ENCODE data around the gene C22orf23.

The C22orf23 gene

GRCh38 chr22:37925330-37925729, 28.1 kb downstream of the C22orf23 start:
- no peak for DNase-seq (ENCODE audit: low read depth)

GRCh38 chr22:37924386-37925065, 28.9 kb downstream of the C22orf23 start:
- DNase-seq (ENCODE audit: low read depth), result no peak

GRCh38 chr22:37923927-37924326, 29.5 kb downstream of the C22orf23 start:
- no peak for DNase-seq (ENCODE audit: low read depth)

- no peak for DNase-seq (ENCODE audit: low read depth)
These were observed 31.2 kb downstream of the C22orf23 start for GRCh38 chr22:37922191-37922590.

- no peak for DNase-seq (ENCODE audit: low read depth)
These were observed 33.3 kb downstream of the C22orf23 start for GRCh38 chr22:37920126-37920525.

GRCh38 chr22:37918580-37919270, 34.7 kb downstream of the C22orf23 start:
- DNase-seq (ENCODE audit: low read depth), result no peak

- no peak for DNase-seq (ENCODE audit: low read depth)
These were observed 35.4 kb downstream of the C22orf23 start for GRCh38 chr22:37917874-37918548.

- DNase-seq (ENCODE audit: low read depth), result no peak
These were observed 37.1 kb downstream of the C22orf23 start for GRCh38 chr22:37916311-37916710.

GRCh38 chr22:37913233-37913721, 40.1 kb downstream of the C22orf23 start:
- DNase-seq (ENCODE audit: low read depth), result no peak

GRCh38 chr22:37912171-37912570, 41.2 kb downstream of the C22orf23 start:
- DNase-seq (ENCODE audit: low read depth), result no peak

GRCh38 chr22:37911697-37912096, 41.7 kb downstream of the C22orf23 start:
- no peak for DNase-seq (ENCODE audit: low read depth)

GRCh38 chr22:37910890-37911672, 42.3 kb downstream of the C22orf23 start:
- DNase-seq (ENCODE audit: low read depth), result no peak

- DNase-seq (ENCODE audit: low read depth), result no peak
These were observed 43.6 kb downstream of the C22orf23 start for GRCh38 chr22:37909766-37910165.

GRCh38 chr22:37907036-37907954, 46.1 kb downstream of the C22orf23 start:
- DNase-seq (ENCODE audit: low read depth), result no peak

- DNase-seq (ENCODE audit: low read depth), result no peak
These were observed 46.9 kb downstream of the C22orf23 start for GRCh38 chr22:37906364-37907008.

- no peak for DNase-seq (ENCODE audit: low read depth)
These were observed 47.7 kb downstream of the C22orf23 start, which contains the start of gene MICALL1 for GRCh38 chr22:37905534-37906363. MICALL1 (plus strand) TSS chr22:37906297; CDS start chr22:37906423, 126 bp downstream.

- DNase-seq (ENCODE audit: low read depth), result peak; percentile 97
These were observed 48.5 kb downstream of the C22orf23 start for GRCh38 chr22:37904572-37905533.

GRCh38 chr22:37898441-37899181, 54.8 kb downstream of the C22orf23 start:
- no peak for DNase-seq (ENCODE audit: low read depth)
